CD1c-positive myeloid dendritic cell (primary cell): ENCODE measurements around the gene TTC22.

Experiments used
- DNase-seq: peaks from one replicate; pipeline ENCODE4 v3.0.0-alpha.2; 2016; ENCODE audit errors: extremely low spot score

TTC22 gene

DNA sequence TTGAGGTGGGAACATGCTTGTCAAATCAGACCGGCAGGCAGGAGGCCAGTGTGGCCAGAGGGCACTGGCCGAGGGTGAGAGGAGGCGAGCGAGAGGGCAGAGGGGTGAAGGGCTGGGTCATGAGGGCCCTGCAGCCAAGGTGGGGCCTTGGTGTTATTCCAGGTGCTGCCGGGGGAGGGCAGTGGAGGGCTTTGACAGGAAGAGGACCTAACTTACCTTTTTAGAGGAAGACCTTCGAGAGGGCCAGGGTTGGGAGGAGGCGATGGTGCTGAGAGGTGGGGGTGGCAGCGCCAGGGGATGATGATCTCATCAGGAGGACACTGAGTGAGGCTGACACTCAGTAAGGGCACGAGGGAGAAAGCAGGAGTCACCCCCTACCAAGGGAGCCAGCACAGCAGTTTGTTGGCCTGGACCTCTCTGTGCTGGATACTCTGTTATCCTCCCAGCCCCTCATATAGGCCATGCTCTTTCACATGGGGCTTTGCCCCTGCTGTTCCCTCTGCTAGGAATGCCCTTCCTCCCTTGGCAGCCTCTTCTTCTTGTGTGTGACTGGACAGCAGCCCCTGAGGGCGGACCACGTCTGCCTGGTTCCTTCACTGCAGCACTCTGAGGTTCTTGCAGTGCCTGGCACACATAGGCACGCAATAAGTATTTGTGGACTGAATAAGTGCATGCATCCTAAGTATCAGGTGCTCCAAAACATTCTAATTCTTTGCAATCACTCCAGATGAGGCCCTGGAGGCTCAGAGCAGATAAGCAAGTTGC is 7.5 kb upstream of the TTC22 start:
- DNase-seq, result no peak

- no peak for DNase-seq
These were observed 6.6 kb upstream of the TTC22 start for GRCh38 chr1:54807756-54808155.

GRCh38 chr1:54806931-54807611 is 5.9 kb upstream of the TTC22 start:
- DNase-seq, result no peak

DNA sequence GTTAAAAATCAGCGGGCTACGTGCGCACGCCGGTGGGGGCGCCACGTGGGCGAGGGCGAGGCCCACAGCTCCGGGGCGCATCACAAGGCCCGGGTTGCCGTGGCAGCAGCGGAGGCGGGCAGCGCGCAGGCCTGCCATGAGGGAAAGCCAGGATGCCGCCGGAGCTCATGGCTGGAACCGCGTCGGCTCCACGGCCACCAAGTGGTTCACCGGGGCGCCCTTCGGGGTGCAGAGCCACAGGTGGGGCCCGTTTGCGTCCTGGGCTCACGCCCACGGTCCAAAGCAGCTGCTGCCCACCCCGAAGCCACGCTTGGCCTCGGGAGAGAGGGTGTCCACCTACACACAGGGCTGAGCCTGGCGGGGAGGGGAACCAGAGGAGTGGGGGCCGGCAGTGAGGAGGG is 4.9 kb upstream of the TTC22 start:
- no peak for DNase-seq

- DNase-seq, result no peak
These were observed 4.3 kb upstream of the TTC22 start for GRCh38 chr1:54805466-54805865.

- DNase-seq, result no peak
These were observed 3.5 kb upstream of the TTC22 start for GRCh38 chr1:54804471-54805132.

GRCh38 chr1:54803761-54804470 is 2.8 kb upstream of the TTC22 start:
- no peak for DNase-seq

DNA sequence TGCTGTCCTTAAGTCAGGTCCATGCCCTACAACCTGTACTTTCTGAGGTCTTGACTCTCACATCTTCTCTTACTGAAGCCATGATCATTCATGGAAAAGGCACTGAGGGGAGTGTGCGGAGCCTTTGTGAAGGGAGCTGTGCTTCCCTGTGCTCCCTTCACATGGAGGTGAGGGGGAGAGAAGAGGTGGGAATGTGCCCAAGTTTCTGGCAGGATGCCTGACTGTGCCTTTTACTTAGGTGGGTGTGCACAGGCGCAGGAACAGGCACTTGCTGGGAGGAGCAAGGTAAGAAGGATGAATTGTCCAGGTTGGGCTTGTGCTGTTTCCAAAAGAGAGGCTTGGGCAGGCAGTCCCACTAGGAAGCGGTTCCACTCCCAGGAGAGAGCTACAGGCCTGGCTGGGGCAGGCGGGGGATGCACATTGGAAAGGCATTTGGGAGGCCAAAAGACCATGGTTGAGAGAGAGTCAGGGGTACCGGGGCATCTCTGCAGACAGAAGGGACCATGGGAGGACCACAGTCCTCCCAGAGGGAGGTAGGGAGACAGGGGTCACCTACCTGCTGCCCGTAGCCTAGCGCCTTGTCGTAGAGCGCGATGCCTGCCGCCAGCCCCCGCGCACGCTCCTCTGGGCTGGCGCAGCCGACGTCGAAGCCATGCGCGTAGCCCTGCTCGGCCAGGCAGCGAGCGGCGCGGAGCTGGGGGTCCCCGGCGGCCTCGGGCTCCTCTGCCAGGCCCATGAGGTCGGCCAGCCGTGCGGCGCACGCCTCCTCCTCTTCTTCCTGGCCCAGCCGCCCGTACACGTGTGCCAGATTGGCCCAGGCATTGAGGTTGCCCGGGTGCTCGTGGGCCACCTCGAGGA is 853 bp downstream of the TTC22 start:
- no peak for DNase-seq

DNA sequence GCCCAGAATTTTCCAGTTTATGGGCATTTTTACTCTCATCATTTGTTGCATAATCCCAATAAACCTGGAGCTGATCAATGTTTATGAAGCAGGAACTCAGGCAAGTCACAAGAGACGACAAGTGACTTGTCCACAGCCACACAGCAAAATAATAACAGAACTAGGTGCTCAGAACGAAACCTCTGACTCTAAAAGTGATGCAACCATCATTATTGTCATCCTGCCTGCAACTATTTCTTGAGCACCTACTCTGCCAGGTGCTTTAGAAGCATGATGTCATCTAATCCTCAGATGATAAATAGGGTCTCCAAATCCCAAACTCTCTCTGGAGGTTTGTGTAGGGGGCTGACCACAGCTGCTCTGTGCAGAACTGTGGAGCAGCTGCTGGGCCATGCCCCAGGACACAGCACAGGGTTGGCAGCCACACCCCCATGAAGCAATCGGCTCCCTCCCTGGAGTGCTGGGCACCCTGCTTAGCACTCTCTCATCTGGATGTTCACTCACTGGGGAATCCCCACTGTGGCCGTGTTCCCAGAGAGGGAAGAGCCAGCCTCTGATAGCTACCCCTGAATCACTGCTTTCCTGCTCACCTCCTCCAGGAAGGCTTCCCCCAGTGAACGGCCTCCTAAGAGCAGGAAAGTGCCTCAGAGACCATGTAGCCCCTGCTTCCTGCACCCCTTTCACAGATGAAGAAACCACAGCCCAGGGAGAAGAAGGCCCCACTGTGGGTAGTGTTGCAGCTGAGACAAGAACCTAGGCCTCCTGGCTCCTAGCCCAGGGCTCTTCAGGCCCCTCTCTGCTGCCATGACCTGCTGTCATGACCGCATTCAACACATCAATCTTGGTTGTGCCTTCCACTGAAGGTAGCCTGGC is 2.1 kb downstream of the TTC22 start:
- DNase-seq, result peak; percentile 31

- no peak for DNase-seq
These were observed 2.9 kb downstream of the TTC22 start for GRCh38 chr1:54798206-54798605.

DNA sequence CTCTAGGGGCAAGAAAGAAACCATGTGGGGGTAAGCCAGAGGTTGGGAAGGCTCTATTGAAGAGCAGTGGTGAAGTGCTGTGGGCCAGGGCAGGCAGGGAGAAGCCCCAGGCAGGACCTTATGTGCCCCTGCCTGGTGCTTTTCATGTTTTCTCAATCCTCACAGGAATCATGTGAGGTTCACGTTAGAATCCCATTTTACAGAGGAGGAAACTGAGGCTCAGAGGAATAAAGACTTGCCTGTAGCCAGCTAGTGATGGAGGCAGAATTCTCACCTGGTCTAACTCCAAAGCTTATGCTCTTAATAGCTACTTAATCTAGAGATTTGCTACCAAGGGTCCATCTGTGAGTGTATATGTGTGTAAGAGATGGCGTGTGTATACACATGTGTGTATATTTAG is 4.2 kb downstream of the TTC22 start:
- DNase-seq, result no peak

DNA sequence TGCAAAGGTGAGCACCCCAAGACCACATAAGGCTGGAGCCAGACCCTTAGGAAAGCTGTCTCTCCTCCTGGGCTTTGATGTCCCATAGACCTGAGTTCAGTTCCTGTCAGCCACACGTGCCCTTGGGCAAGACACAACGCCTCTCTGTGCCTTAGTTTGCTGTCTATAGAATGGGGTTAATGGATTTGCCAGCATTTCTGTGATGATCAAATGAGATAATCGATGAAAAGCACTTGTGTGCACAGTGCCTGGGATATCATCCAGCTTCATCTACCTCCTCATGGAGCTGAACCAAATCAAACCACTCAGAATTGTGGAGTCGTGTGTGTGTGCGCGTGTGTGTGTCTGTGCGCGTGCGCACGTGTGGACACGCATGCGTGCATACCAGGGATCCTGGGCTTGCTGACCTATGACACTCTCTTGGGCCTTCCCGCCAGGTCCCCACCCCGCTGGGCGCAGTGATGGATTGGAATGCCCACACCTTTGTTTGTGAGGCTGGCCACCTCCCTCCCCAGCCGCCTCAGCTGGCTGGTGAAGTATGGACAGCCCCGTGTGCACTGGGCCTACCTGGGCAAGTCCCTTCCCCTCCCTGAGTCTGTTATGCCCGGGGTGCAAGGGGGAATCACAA is 5.2 kb downstream of the TTC22 start:
- DNase-seq, result no peak

GRCh38 chr1:54795356-54795665 is 5.8 kb downstream of the TTC22 start:
- no peak for DNase-seq

DNA sequence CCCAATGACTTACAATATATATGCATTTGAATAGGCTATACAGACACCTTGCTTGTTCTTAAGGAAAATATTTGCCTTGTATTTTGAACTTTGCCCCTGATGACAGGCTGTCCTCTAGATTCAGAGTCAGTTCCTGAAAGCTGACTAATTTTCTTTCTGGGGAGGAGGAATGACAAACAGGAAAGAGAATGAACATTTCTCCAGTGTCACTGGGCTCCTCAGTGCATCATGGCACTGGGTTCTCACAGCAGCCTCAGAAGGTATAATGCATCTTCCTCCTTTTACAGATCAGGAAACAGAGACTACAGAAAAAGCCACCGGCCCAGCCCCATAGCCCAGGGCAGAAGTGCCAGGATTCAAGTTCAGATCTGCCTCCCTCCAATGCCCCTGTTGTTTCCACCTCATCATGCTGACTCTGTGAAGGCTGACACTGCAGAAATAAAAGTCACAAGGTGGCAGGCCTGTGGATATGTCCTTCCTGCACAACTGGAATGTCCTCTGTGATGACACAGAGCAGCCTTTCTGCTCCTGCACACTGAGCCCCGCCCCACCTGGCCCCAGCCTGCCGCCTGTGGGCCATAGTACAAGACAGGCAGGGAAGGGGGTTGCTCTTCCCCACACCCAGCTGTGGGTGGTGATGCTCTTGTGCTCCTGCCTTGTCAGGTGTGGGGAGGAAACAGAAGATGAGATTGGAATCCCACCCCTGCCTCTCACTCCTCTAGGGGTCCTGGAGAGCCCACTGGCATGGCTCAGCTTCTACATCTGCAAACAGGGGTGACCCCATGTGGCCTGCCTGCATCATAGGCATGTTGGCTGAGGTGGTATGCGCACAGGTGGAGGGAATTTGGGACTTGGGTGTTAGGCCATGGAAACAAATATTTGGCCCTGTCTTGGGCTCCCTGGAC is 6.4 kb downstream of the TTC22 start:
- DNase-seq, result no peak

DNA sequence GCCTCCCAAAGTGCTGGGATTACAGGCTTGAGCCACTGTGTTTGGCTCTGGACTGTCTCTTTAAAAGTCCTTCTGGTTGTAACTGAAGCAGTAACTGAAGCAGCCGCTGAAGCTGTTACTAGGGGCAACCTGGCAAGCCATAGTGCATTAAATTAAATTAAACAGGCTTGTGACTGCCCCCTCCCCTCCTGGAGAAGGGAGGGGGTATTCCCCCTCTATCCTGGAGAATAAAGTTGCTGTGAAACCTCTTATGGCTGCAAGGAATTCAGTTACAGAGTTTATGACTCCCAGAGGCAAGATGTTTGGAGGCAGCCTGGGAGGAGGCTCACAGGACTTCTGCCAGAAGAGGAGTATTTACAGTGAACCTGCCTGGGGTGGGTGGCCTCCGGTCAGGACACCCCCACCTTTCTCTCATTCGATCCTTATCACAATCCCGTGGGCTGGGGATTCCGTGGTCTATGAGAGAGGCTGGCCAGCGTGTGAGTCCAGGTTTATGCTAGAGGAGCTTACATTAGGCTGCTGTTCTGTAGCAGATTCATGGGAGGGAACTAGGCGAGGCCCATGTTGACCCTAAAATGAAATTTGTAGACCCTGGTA is 8.3 kb downstream of the TTC22 start:
- no peak for DNase-seq

- peak; percentile 62 for DNase-seq
These were observed 9.1 kb downstream of the TTC22 start for GRCh38 chr1:54791880-54792522.

GRCh38 chr1:54788459-54788858 is 12.7 kb downstream of the TTC22 start:
- no peak for DNase-seq

- no peak for DNase-seq
These were observed 13.5 kb downstream of the TTC22 start for GRCh38 chr1:54787604-54788003.
